Measurements from ENCODE around the gene REST.
A peak's percentile ranks its signal among the peaks of the same experiment; 100 is the strongest.

The REST gene

DNA sequence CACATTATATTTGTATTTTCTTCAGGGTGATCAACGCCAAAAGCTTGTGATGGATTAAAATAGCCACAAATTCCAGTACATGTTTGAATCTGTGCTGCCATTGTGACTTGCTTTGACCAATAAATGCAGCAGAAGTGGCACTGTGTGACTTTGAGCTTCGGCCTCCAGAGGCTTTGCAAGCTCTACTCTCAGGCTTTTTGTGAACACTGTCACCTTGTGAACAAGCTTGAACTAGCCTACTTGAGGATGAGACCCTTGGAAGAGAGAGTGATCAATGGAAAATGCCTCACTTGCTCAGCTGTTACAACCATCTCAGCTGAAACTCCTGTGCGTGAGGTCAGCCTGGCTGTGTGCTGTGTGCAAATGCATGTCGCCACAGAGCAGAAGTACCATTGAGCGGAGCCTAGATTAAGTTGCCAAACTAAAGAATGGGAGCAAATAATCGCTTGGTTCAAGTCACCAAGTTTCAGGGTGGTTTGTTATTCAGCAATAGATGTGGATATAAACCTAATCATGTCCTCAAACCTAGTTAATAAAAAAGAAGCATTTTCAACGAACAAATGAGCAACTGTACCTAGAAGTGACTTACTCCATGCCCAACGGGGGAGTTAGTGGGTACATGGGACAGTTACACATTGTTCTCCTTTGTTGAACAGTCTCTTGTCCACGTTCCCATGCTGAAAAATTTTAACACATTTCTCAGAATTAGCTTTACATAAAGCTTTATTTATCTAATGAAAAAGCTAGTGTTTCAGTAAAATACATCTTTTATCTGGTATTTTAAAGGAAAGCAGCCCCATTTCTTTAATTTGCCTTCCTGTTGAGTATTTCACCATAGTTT is 46.2 kb downstream of the REST start:
- POLR2A ChIA-PET, result no interaction called here
- no peak for DNase-seq (ENCODE audit: extremely low spot score)
- CTCF ChIA-PET, result interaction anchor here (0.6 to 0.7 kb wide), 2 partner anchors 263 to 409 kb away, joined by 5 to 10 read pairs; no protein-coding TSS in a partner anchor
- TF ChIP-seq FOXK2 (IDR thresholded peaks at IDR 0.05), result no peak
- no peak for TF ChIP-seq CTBP1 (IDR thresholded peaks at IDR 0.05; ENCODE audit: borderline replicate concordance)
- no peak for TF ChIP-seq FOXA1 (IDR thresholded peaks at IDR 0.05)
- TF ChIP-seq, protein P1, sequence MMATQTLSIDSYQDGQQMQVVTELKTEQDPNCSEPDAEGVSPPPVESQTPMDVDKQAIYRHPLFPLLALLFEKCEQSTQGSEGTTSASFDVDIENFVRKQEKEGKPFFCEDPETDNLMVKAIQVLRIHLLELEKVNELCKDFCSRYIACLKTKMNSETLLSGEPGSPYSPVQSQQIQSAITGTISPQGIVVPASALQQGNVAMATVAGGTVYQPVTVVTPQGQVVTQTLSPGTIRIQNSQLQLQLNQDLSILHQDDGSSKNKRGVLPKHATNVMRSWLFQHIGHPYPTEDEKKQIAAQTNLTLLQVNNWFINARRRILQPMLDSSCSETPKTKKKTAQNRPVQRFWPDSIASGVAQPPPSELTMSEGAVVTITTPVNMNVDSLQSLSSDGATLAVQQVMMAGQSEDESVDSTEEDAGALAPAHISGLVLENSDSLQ (IDR thresholded peaks at IDR 0.05), result no peak
- TF ChIP-seq HDGF (IDR thresholded peaks at IDR 0.05; ENCODE audit: borderline replicate concordance), result no peak
- no peak for TF ChIP-seq FOXM1 (IDR thresholded peaks at IDR 0.05; ENCODE audit: borderline replicate concordance)

GRCh38 chr4:56958111-56958517 is 50.4 kb downstream of the REST start:
- ChIA-PET POLR2A (no interaction called here), CTCF (no interaction called here)
- DNase-seq (ENCODE audit: extremely low spot score), result peak; percentile 46
- TF ChIP-seq SP1 (IDR thresholded peaks at IDR 0.05) (no peak), NFRKB (IDR thresholded peaks at IDR 0.05) (no peak), L3MBTL2 (conservative IDR thresholded peaks at IDR 0.05) (no peak), ELF4 (IDR thresholded peaks at IDR 0.05) (no peak), HDGF (IDR thresholded peaks at IDR 0.05; ENCODE audit: borderline replicate concordance) (no peak), FOXM1 (IDR thresholded peaks at IDR 0.05; ENCODE audit: borderline replicate concordance) (no peak), ZNF384 (IDR thresholded peaks at IDR 0.05) (no peak), CTBP1 (IDR thresholded peaks at IDR 0.05; ENCODE audit: borderline replicate concordance) (no peak), LEF1 (IDR thresholded peaks at IDR 0.05; ENCODE audit: borderline replicate concordance) (no peak)
- TF ChIP-seq, protein P1 (IDR thresholded peaks at IDR 0.05), result no peak

GRCh38 chr4:56959100-56959499 is 51.4 kb downstream of the REST start:
- CTCF ChIA-PET, result interaction anchor here (0.6 kb wide), 2 partner anchors 478 to 593 kb away, joined by 4 to 6 read pairs; no protein-coding TSS in a partner anchor
- TF ChIP-seq L3MBTL2 (conservative IDR thresholded peaks at IDR 0.05), result no peak
- no peak for TF ChIP-seq FOXK2 (IDR thresholded peaks at IDR 0.05)
- no peak for TF ChIP-seq SP1 (IDR thresholded peaks at IDR 0.05)
- TF ChIP-seq SUZ12 (IDR thresholded peaks at IDR 0.05), result no peak
- TF ChIP-seq FOXM1 (IDR thresholded peaks at IDR 0.05; ENCODE audit: borderline replicate concordance), result no peak
- no peak for TF ChIP-seq NFRKB (IDR thresholded peaks at IDR 0.05)
- TF ChIP-seq LEF1 (IDR thresholded peaks at IDR 0.05; ENCODE audit: borderline replicate concordance), result no peak
- DNase-seq (ENCODE audit: extremely low spot score), result no peak
- POLR2A ChIA-PET, result no interaction called here

DNA sequence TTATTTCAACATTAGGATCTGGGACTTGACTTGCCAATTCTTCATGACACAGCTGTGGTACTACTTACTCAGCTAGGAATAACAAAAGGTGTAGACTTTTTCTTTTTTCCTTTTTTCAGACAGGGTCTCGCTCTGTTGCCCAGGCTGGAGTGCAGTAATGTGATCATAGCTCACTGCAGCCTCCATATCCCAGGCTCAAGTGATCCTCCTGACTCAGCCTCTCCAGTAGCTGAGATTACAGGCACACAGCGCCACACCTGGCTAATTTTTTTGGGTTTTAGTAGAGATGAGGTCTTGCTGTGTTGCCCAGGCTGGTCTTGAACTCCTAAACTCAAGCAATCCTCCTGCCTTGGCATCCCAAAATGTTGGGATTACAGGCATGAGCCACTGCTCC is 53.4 kb downstream of the REST start:
- ChIA-PET POLR2A (no interaction called here), CTCF (no interaction called here)
- no peak for DNase-seq (ENCODE audit: extremely low spot score)
- TF ChIP-seq ZNF384 (IDR thresholded peaks at IDR 0.05), result no peak
- no peak for TF ChIP-seq FOXM1 (IDR thresholded peaks at IDR 0.05; ENCODE audit: borderline replicate concordance)
- no peak for TF ChIP-seq L3MBTL2 (conservative IDR thresholded peaks at IDR 0.05)
- TF ChIP-seq, protein P1 (IDR thresholded peaks at IDR 0.05), result no peak
- no peak for TF ChIP-seq ELF4 (IDR thresholded peaks at IDR 0.05)
- no peak for TF ChIP-seq SUZ12 (IDR thresholded peaks at IDR 0.05)
- no peak for TF ChIP-seq ARNT (IDR thresholded peaks at IDR 0.05)
- no peak for TF ChIP-seq NFRKB (IDR thresholded peaks at IDR 0.05)
- no peak for TF ChIP-seq FOXA1 (IDR thresholded peaks at IDR 0.05)
- no peak for TF ChIP-seq SP1 (IDR thresholded peaks at IDR 0.05)
- no peak for TF ChIP-seq HDGF (IDR thresholded peaks at IDR 0.05; ENCODE audit: borderline replicate concordance)
- no peak for TF ChIP-seq FOXK2 (IDR thresholded peaks at IDR 0.05)
- TF ChIP-seq CTBP1 (IDR thresholded peaks at IDR 0.05; ENCODE audit: borderline replicate concordance), result no peak

GRCh38 chr4:56971383-56971782 is 63.7 kb downstream of the REST start:
- ChIA-PET CTCF (no interaction called here), POLR2A (no interaction called here)
- DNase-seq (ENCODE audit: extremely low spot score), result no peak
- TF ChIP-seq, protein P1 (IDR thresholded peaks at IDR 0.05), result no peak
- TF ChIP-seq SUZ12 (IDR thresholded peaks at IDR 0.05) (no peak), FOXA1 (IDR thresholded peaks at IDR 0.05) (no peak), SP1 (IDR thresholded peaks at IDR 0.05) (no peak)

GRCh38 chr4:56972389-56972788 is 64.7 kb downstream of the REST start:
- ChIA-PET CTCF (no interaction called here), POLR2A (no interaction called here)
- TF ChIP-seq BHLHE40 (IDR thresholded peaks at IDR 0.05; ENCODE audit: borderline replicate concordance) (no peak), ELF4 (IDR thresholded peaks at IDR 0.05) (no peak), FOXK2 (IDR thresholded peaks at IDR 0.05) (no peak), CTBP1 (IDR thresholded peaks at IDR 0.05; ENCODE audit: borderline replicate concordance) (no peak), SP1 (IDR thresholded peaks at IDR 0.05) (no peak), SUZ12 (IDR thresholded peaks at IDR 0.05) (no peak), HDGF (IDR thresholded peaks at IDR 0.05; ENCODE audit: borderline replicate concordance) (no peak), TARDBP (IDR thresholded peaks at IDR 0.05) (no peak), FOXM1 (IDR thresholded peaks at IDR 0.05; ENCODE audit: borderline replicate concordance) (no peak), L3MBTL2 (conservative IDR thresholded peaks at IDR 0.05) (no peak), NFRKB (IDR thresholded peaks at IDR 0.05) (no peak), LEF1 (IDR thresholded peaks at IDR 0.05; ENCODE audit: borderline replicate concordance) (no peak), ARNT (IDR thresholded peaks at IDR 0.05) (no peak), ZNF384 (IDR thresholded peaks at IDR 0.05) (no peak), FOXA1 (IDR thresholded peaks at IDR 0.05) (no peak)
- TF ChIP-seq, protein P1 (IDR thresholded peaks at IDR 0.05), result no peak
- DNase-seq (ENCODE audit: extremely low spot score), result no peak
